ENCODE results near the gene TEAD2.

Gene TEAD2

DNA sequence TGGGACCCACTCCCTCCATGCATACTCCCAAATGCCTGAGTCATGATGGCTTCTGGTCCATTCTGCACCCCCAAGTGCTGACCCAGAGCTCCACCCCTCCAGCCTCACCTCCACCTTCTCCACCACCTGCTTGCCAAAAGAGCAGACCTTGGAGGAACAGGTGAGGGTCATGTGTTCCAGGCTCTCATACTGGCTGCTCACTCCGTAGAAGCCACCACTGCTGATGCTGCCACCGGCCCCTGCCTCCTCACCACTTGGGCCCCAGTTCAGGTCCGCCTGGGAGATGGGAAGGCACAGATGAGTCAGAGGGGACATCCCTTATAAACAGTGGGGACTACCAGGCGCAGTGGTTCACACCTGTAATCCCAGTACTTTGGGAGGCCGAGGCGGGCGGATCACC, 19.1 kb downstream of the TEAD2 start:
- Histone ChIP-seq H3K4me2 (ENCODE audit: low read length) (no peak overlapping the region), H2AFZ (ENCODE audit: low read length) (no peak overlapping the region), H3K79me2 (ENCODE audit: insufficient read depth, low read length) (no peaks in the 10 kb centered on the region), H3K27ac (ENCODE audit: low read depth, low read length, poor library complexity, severe bottlenecking) (no peak overlapping the region), H3K4me1 (ENCODE audit: insufficient read depth, low read length, severe bottlenecking) (peaks cover 33% of the 10 kb centered on the region), H3K4me3 (ENCODE audit: low read depth, low read length, poor library complexity, severe bottlenecking) (no peak overlapping the region), H3K36me3 (ENCODE audit: insufficient read depth, low read length) (peaks cover 29% of the 10 kb centered on the region), H3K27me3 (ENCODE audit: insufficient read depth, low read length) (no peaks in the 10 kb centered on the region), H3K9me2 (ENCODE audit: low read depth, low read length) (no peaks in the 10 kb centered on the region), H3F3A (ENCODE audit: insufficient read depth, low read length) (0 out of 2 replicates have a peak, but pooled peaks cover 3% of the 10 kb centered on the region), H3K9me3 (ENCODE audit: low read length) (no peaks in the 10 kb centered on the region), H4K20me1 (ENCODE audit: insufficient read depth, low read length) (no peaks in the 10 kb centered on the region), H3K9ac (ENCODE audit: low read length) (no peak overlapping the region)
- TF ChIP-seq EZH2 (IDR thresholded peaks at IDR 0.05; ENCODE audit: borderline replicate concordance, low read length), result no peak
- TF ChIP-seq, protein P1, sequence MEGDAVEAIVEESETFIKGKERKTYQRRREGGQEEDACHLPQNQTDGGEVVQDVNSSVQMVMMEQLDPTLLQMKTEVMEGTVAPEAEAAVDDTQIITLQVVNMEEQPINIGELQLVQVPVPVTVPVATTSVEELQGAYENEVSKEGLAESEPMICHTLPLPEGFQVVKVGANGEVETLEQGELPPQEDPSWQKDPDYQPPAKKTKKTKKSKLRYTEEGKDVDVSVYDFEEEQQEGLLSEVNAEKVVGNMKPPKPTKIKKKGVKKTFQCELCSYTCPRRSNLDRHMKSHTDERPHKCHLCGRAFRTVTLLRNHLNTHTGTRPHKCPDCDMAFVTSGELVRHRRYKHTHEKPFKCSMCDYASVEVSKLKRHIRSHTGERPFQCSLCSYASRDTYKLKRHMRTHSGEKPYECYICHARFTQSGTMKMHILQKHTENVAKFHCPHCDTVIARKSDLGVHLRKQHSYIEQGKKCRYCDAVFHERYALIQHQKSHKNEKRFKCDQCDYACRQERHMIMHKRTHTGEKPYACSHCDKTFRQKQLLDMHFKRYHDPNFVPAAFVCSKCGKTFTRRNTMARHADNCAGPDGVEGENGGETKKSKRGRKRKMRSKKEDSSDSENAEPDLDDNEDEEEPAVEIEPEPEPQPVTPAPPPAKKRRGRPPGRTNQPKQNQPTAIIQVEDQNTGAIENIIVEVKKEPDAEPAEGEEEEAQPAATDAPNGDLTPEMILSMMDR (IDR thresholded peaks at IDR 0.05; ENCODE audit: low read length), result no peak

DNA sequence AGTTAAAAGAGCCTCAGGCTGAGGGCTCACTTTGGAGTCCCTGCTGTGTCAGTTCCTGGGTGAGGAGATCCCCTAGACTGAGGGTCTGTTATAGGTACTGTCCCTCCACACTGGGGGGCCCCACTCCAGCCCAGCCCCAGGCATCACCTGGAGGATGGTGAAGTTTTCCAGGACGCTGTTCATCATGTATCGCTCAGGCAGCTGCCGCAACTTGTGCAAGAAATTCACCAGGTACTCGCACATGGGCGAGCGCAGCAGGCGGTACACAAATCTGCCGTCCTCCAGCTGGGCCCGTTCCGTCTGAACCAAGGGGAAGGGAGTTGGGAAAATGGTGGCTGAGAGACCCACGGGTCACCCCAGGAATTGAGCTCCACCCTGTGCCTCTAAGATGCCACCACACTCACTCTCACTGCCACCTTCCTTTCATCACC, 19.9 kb downstream of the TEAD2 start:
- Histone ChIP-seq H3K27ac (ENCODE audit: low read depth, low read length, poor library complexity, severe bottlenecking) (no peak overlapping the region), H4K20me1 (ENCODE audit: insufficient read depth, low read length) (no peaks in the 10 kb centered on the region), H3K4me1 (ENCODE audit: insufficient read depth, low read length, severe bottlenecking) (peaks cover 39% of the 10 kb centered on the region), H3F3A (ENCODE audit: insufficient read depth, low read length) (0 out of 2 replicates have a peak, but pooled peaks cover 3% of the 10 kb centered on the region), H3K4me3 (ENCODE audit: low read depth, low read length, poor library complexity, severe bottlenecking) (no peak overlapping the region), H3K9me2 (ENCODE audit: low read depth, low read length) (no peaks in the 10 kb centered on the region), H3K4me2 (ENCODE audit: low read length) (no peak overlapping the region), H3K79me2 (ENCODE audit: insufficient read depth, low read length) (no peaks in the 10 kb centered on the region), H3K9me3 (ENCODE audit: low read length) (no peaks in the 10 kb centered on the region), H3K36me3 (ENCODE audit: insufficient read depth, low read length) (peaks cover 37% of the 10 kb centered on the region), H3K9ac (ENCODE audit: low read length) (no peak overlapping the region), H3K27me3 (ENCODE audit: insufficient read depth, low read length) (no peaks in the 10 kb centered on the region), H2AFZ (ENCODE audit: low read length) (no peak overlapping the region)
- TF ChIP-seq, protein P1 (IDR thresholded peaks at IDR 0.05; ENCODE audit: low read length), result no peak
- no peak for TF ChIP-seq EZH2 (IDR thresholded peaks at IDR 0.05; ENCODE audit: borderline replicate concordance, low read length)

DNA sequence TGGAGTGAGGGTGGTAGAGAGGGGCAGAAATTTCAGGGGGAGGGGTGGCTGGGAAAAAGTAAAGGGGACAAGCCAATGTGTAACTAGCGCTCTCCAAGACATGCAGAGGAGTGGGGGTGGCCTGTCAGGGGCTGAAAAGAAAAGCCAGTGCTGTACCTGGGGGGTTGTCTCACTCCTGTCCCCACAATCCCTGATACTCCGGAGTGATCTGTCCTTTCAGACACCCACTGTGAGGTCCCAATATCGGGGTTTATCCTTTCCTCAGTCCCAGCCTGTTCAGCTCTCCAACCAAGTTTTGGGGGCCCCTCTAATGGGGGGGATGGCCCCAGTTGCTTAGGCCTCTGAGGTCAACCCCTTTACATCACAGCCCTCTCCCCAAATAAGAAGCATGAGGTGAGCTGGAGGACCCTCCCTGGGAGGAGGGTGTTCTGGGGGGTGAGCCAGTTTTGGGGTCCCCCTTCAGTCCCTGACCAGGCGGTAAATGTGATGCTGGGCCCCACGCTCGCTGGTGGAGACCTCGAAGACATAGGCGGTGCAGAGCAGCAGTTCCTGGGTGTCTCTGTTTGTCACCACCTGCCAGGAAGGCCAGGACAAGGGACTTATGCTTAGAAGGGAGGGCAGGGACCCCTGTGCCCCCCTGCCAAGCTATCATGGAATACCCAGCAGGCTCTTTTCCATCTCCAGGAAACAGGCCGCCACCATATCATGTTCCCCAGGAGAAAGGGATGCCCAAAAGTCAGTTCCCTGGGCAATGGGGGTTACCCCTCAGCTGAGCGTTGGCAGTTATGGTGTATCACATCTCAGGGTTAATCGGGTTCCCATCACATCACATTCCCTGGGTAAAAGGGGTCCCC, 21.1 kb downstream of the TEAD2 start:
- H2AFZ ChIP-seq (ENCODE audit: low read length), result no peak overlapping the region
- peaks cover 46% of the 10 kb centered on the region for H3K36me3 ChIP-seq (ENCODE audit: insufficient read depth, low read length)
- TF ChIP-seq, protein P1 (IDR thresholded peaks at IDR 0.05; ENCODE audit: low read length), result no peak
- TF ChIP-seq EZH2 (IDR thresholded peaks at IDR 0.05; ENCODE audit: borderline replicate concordance, low read length), result no peak
- H3K27ac ChIP-seq (ENCODE audit: low read depth, low read length, poor library complexity, severe bottlenecking), result peak overlapping the region; percentile 89
- peaks cover 51% of the 10 kb centered on the region for H3K4me1 ChIP-seq (ENCODE audit: insufficient read depth, low read length, severe bottlenecking)
- H3F3A ChIP-seq (ENCODE audit: insufficient read depth, low read length), result 0 out of 2 replicates have a peak, but pooled peaks cover 3% of the 10 kb centered on the region
- peak overlapping the region; percentile 27; the same call in 1 of the 2 replicates for H3K4me2 ChIP-seq (ENCODE audit: low read length)
- H3K4me3 ChIP-seq (ENCODE audit: low read depth, low read length, poor library complexity, severe bottlenecking), result no peak overlapping the region
- peak overlapping the region; percentile 7; the same call in 1 of the 2 replicates for H3K9ac ChIP-seq (ENCODE audit: low read length)
- peaks cover under 1% of the 10 kb centered on the region; the same call in 1 of the 2 replicates for H3K79me2 ChIP-seq (ENCODE audit: insufficient read depth, low read length)
- no peaks in the 10 kb centered on the region for H4K20me1 ChIP-seq (ENCODE audit: insufficient read depth, low read length)
- no peaks in the 10 kb centered on the region for H3K27me3 ChIP-seq (ENCODE audit: insufficient read depth, low read length)
- H3K9me3 ChIP-seq (ENCODE audit: low read length), result no peaks in the 10 kb centered on the region
- H3K9me2 ChIP-seq (ENCODE audit: low read depth, low read length), result no peaks in the 10 kb centered on the region
